Naive B cell (primary cell): ENCODE data around the gene ISCU. TPM values are rescaled to one million over a fixed set of nuclear protein-coding genes. Genes with fewer than 3 reads are reported as not detected.
"Not testable (repeated sequence)": the region's sequence is repeated elsewhere in the genome, so short reads cannot be mapped to it uniquely, and the experiment has no call there.

Experiments
- ATAC-seq, 2 donors: fragments of 150-1000 bp; cut with Tn5 transposase; 2 replicates each; pipeline ENCODE4 v1.10.0; 2021; ENCODE audit warnings: low read depth in 2 of 2, mild to moderate bottlenecking in 2 of 2, moderate library complexity in 2 of 2
- DNase-seq: peaks from one replicate; pipeline ENCODE4 v3.0.0; 2022
- H3K27ac Mint-ChIP-seq, 6 donors: one replicate each; pipeline ENCODE4 v1.8.0; 2020 to 2022; ENCODE audit warnings: mild to moderate bottlenecking in 6 of 6, mixed read lengths in 6 of 6, moderate library complexity in 5 of 6, inconsistent platforms in 2 of 6
- H3K27me3 Mint-ChIP-seq, 3 donors: one replicate each; pipeline ENCODE4 v1.8.0; 2021 to 2022; ENCODE audit warnings: mixed read lengths in 3 of 3, mild to moderate bottlenecking in 1 of 3
- H3K36me3 Mint-ChIP-seq, 2 donors: one replicate each; pipeline ENCODE4 v1.8.0; 2020 to 2022; ENCODE audit warnings: mixed read lengths in 2 of 2, inconsistent platforms in 1 of 2, mild to moderate bottlenecking in 1 of 2
- H3K4me1 Mint-ChIP-seq, 3 donors: one replicate each; pipeline ENCODE4 v1.8.0; 2020 to 2022; ENCODE audit warnings: mixed read lengths in 3 of 3, inconsistent platforms in 1 of 3, mild to moderate bottlenecking in 1 of 3, moderate library complexity in 1 of 3
- H3K4me3 Mint-ChIP-seq, 8 donors: one replicate each; pipeline ENCODE4 v1.8.0; 2020 to 2022; ENCODE audit warnings: mild to moderate bottlenecking in 8 of 8, mixed read lengths in 8 of 8, moderate library complexity in 8 of 8, inconsistent platforms in 2 of 8
- H3K9me3 Mint-ChIP-seq, 7 donors: one replicate each; pipeline ENCODE4 v1.8.0; 2020 to 2022; ENCODE audit warnings: mixed read lengths in 7 of 7, mild to moderate bottlenecking in 5 of 7, inconsistent platforms in 2 of 7, moderate library complexity in 1 of 7
- polyA plus RNA-seq, 6 donors: library from polyadenylated mRNA; unstranded; fragments of 300-500 nt; fragmentation: Illumina TruSeq; gene quantifications; one replicate each; pipeline ENCODE4 v1.2.3, GENCODE V29; 2021; ENCODE audit warnings: low read depth in 6 of 6

The ISCU gene
- polyA plus RNA-seq, 6 donors from 2014 or later = 316 to 418 (median 365) TPM

DNA sequence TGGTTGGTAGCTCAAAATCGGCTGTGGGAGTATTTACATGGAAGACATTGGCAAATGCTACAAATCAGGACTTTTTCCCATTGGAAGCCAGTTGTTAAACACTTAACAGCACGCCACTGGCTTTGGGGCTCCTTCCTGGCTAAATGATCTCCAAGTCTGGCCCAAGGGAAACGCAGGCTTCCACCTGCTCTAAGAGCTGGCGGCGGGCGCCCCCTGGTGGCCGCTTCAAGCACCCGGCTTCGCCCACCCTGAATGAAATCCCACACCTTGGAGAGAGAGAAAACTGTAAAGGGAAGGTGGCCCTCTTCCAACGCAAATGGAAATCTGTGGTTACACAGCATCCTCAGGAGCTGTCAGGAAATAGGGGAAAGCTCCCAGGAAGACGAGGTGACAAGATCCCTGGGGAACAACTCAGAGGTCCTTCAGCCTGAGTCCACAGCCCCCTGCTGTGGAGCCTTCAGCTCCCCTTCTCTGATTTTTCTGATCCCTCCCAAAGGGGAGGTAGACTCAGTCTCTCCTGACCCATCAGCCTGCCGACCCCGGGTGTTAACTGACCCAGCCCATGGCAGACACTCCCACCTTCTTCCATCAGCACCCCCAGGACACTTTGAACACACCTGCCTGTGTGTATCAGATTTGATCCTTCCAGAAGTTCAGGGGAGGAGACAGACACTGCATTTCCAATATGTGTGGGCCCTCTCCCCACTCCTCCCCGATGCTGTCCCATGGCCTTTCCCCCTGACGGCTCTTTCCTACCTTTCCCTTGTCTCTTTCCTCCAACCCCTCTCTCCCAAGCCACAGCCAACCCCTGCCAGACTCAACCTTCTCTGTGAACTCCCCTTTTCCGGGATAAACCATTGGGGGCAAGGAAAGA is 55.9 kb downstream of the ISCU start:
- DNase-seq = peak; percentile 74
- Mint-ChIP-seq H3K36me3 (peaks cover 18 to 24% of the 10 kb centered on the region in 2 donors), H3K4me1 (peaks cover 54 to 84% (median 60%) of the 10 kb centered on the region in 3 donors)

DNA sequence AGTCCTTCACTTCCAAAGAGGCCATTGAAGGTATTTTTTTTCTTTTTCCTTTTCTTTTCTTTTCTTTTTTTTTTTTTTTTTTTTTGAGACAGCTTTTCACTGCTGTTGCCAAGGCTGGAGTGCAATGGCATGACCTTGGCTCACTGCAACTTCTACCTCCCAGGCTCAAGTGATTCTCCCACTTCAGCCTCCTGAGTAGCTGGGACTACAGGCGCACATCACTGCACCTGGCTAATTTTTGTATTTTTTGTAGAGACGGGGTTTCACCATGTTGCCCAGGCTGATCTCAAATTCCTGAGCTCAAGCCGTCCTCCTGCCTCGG is 56.5 kb downstream of the ISCU start:
- peaks cover 18 to 27% of the 10 kb centered on the region in 2 donors for H3K36me3 Mint-ChIP-seq

More for the DNA sequence above, 55.9 kb downstream of the ISCU start:
- Mint-ChIP-seq H3K27ac (peak overlapping the region; percentile 83 to 99 (median 98)), H3K27me3 (no peaks in the 10 kb centered on the region), H3K9me3 (peaks cover 0 to 9% (median 5%) of the 10 kb centered on the region in 7 donors), H3K4me3 (peak overlapping the region in 6 of 8 donors; percentile 1 to 78 (median 48))
- ATAC-seq = peak; percentile 45 to 51

More for the DNA sequence above, 56.5 kb downstream of the ISCU start:
- peaks cover 50 to 81% (median 55%) of the 10 kb centered on the region in 3 donors for H3K4me1 Mint-ChIP-seq
- H3K9me3 Mint-ChIP-seq, H3K27me3 Mint-ChIP-seq, DNase-seq, ATAC-seq: not testable (repeated sequence)
- peak overlapping the region in 5 of 6 donors; percentile 29 to 99 (median 88) for H3K27ac Mint-ChIP-seq
- peak overlapping the region in 2 of 8 donors; percentile 13 to 65 for H3K4me3 Mint-ChIP-seq

Other genes starting within 250 kb of the ISCU start
- gene CMKLR1, start 223.3 kb upstream of the ISCU start, polyA plus RNA-seq = under 1 TPM in 1 of 6 donors, not detected in 5; 0.09 TPM
- 1 to 10 TPM; 1.6 to 4.9 (median 3.1) TPM for gene FICD, start 47.3 kb upstream of the ISCU start, polyA plus RNA-seq
- gene SART3, start 1.4 kb upstream of the ISCU start, polyA plus RNA-seq = 10 to 100 TPM; 24.7 to 57.9 (median 36.4) TPM
- not detected for gene TMEM119, start 35.5 kb downstream of the ISCU start, polyA plus RNA-seq
- 10 to 100 TPM; 28.4 to 56.4 (median 36.0) TPM for gene SELPLG, start 71.3 kb downstream of the ISCU start, polyA plus RNA-seq
- gene CORO1C, start 168.9 kb downstream of the ISCU start, polyA plus RNA-seq = 10 to 100 TPM; 71.0 to 84.7 (median 73.4) TPM